ENCODE results near the gene ABHD16B.
A peak's percentile ranks its signal among the peaks of the same experiment; 100 is the strongest.
"Not testable (repeated sequence)": the region's sequence is repeated elsewhere in the genome, so short reads cannot be mapped to it uniquely, and the experiment has no call there.

Gene ABHD16B

DNA sequence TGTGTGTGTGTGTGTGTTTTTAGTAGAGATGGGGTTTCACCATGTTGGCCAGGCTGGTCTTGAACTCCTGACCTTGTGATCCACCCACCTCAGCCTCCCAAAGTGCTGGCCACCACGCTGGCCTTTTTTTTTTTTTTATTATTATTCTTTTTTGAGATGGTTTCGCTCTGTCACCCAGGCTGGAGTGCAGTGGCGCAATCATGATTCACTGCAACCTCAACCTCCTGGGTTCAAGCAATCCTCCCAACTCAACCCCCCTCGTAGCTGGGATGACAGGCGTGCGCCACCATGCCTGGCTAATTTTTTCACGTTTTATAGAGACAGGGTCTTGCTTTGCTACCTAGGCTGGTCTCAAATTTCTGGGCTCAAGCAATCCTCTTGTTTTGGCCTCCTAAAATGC is 12.9 kb downstream of the ABHD16B start:
- not testable (repeated sequence) for H3K9me3 ChIP-seq (ENCODE audit: control insufficient read depth in 5 of 5, low read length in 5 of 5); H3K27me3 ChIP-seq (ENCODE audit: control insufficient read depth in 5 of 5, insufficient read depth in 4 of 5, low read length in 5 of 5); H3K9ac ChIP-seq (ENCODE audit: low read length in 5 of 5); H3K4me3 ChIP-seq (ENCODE audit: low read depth in 1 of 5, low read length in 5 of 5)
- peaks cover 0 to 78% (median 69%) of the 10 kb centered on the region in 5 donors for H3K36me3 ChIP-seq (ENCODE audit: control insufficient read depth in 5 of 5, insufficient read depth in 5 of 5, low read length in 5 of 5)
- H3K4me1 ChIP-seq (ENCODE audit: control insufficient read depth in 5 of 5, insufficient read depth in 5 of 5, low read length in 5 of 5) = peaks cover 0 to 12% (median 0%) of the 10 kb centered on the region in 5 donors
- H3K27ac ChIP-seq (ENCODE audit: low read depth, low read length) = peak overlapping the region; percentile 67

DNA sequence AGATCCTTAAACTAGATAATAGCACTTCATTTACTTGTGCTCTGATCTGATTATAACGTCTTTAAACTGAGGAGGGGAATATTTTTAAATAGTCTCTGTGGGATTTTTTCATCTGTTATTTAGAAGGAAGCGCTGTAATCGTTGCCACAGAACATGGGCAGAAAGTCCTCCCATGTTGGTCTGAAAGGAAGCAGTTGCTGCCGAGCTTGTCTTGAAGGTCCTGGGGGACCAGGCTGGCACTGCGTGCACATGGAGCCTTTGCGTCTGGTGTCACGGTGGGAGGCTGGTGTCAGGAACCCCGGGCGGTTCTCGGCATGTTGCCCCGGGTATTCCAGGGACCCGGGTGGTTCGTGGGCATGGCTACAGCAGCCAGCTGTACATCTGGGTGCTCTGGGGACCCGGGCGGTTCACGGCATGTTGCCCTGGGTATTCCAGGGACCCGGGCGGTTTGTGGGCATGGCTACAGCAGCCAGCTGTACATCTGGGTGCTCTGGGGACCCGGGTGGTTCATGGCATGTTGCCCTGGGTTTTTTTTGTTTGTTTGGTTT is 15.3 kb downstream of the ABHD16B start:
- Histone ChIP-seq H3K27ac (ENCODE audit: low read depth, low read length) (no peak overlapping the region), H3K36me3 (ENCODE audit: control insufficient read depth in 5 of 5, insufficient read depth in 5 of 5, low read length in 5 of 5) (peaks cover 0 to 72% (median 61%) of the 10 kb centered on the region in 5 donors), H3K9me3 (ENCODE audit: control insufficient read depth in 5 of 5, low read length in 5 of 5) (no peaks in the 10 kb centered on the region), H3K4me3 (ENCODE audit: low read depth in 1 of 5, low read length in 5 of 5) (no peak overlapping the region), H3K4me1 (ENCODE audit: control insufficient read depth in 5 of 5, insufficient read depth in 5 of 5, low read length in 5 of 5) (peaks cover 0 to 12% (median 0%) of the 10 kb centered on the region in 5 donors), H3K9ac (ENCODE audit: low read length in 5 of 5) (no peak overlapping the region), H3K27me3 (ENCODE audit: control insufficient read depth in 5 of 5, insufficient read depth in 4 of 5, low read length in 5 of 5) (no peaks in the 10 kb centered on the region)

DNA sequence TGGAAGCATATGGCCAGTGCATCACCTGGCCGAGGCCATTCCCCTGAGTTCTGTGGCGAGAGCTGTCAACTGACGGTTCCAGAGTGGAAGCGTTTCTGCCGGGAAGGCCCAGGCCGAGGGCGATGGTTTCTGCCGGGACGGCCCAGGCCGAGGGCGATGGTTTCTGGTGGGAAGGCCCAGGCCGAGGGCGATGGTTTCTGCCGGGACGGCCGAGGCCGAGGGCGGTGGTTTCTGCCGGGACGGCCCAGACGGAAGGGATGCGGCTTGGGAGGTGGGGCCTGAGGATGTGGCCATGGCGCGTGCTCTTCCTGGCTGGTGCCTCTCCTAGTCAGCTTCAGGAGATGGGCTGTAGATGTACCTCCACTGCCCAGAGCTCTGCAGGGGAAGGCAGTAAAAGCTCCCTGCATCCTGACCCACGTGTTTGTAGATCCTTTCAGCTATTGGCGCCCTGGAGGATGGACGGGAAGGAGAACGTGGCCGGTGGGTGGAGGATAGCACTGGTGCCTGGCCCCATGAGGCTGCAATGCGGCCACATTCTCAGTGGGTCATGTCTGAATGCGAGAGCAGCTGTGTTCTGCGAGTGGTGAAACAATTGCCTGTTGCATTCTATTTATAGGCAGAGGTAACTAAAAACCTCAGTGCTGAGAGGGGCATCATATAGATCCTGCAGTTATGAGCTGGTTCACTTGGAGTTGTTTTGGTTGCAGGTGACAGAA is 16.6 kb downstream of the ABHD16B start:
- Histone ChIP-seq H3K4me3 (ENCODE audit: low read depth in 1 of 5, low read length in 5 of 5) (no peak overlapping the region), H3K27me3 (ENCODE audit: control insufficient read depth in 5 of 5, insufficient read depth in 4 of 5, low read length in 5 of 5) (no peaks in the 10 kb centered on the region), H3K27ac (ENCODE audit: low read depth, low read length) (no peak overlapping the region), H3K9me3 (ENCODE audit: control insufficient read depth in 5 of 5, low read length in 5 of 5) (no peaks in the 10 kb centered on the region), H3K9ac (ENCODE audit: low read length in 5 of 5) (no peak overlapping the region), H3K36me3 (ENCODE audit: control insufficient read depth in 5 of 5, insufficient read depth in 5 of 5, low read length in 5 of 5) (peaks cover 0 to 81% (median 67%) of the 10 kb centered on the region in 5 donors), H3K4me1 (ENCODE audit: control insufficient read depth in 5 of 5, insufficient read depth in 5 of 5, low read length in 5 of 5) (peaks cover 0 to 11% (median 0%) of the 10 kb centered on the region in 5 donors)

DNA sequence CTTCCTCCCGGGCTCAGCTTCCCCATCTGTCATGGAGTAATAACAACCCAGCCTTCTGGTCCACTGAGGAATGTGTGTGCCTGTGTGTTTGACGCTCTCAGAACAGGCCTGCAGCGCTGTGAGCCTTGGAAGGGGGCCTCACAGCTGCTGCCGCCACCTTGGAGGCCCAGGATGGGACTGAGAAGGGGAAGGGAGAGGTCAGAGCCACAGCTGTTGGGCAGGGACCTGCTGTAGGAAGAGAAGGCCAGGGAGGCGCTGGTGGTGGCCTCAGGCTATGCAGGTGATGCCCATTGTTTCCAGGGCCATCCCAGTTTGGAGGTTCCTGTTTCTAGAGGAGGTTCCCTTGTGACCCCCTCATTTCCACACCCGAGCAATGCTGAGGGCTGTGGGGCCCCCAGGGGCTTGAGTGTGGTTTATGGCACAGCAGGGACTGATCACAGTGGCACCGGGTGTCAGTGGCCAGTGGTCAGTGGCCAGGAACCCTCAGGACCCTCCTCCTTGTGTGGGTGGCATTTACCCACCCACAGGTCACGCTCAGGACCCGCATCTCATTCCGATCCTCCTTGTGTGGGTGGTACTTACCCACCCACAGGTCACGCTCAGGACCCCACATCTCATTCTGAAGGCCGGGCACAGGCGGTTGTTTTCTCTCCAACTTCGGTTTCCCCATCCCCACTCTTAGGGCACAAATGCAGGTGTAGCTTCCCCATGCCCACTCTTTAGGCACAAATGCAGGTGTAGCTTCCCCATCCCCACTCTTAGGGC is 17.8 kb downstream of the ABHD16B start:
- Histone ChIP-seq H3K4me1 (ENCODE audit: control insufficient read depth in 5 of 5, insufficient read depth in 5 of 5, low read length in 5 of 5) (peaks cover 0 to 6% (median 0%) of the 10 kb centered on the region in 5 donors), H3K27me3 (ENCODE audit: control insufficient read depth in 5 of 5, insufficient read depth in 4 of 5, low read length in 5 of 5) (no peaks in the 10 kb centered on the region), H3K9me3 (ENCODE audit: control insufficient read depth in 5 of 5, low read length in 5 of 5) (no peaks in the 10 kb centered on the region), H3K27ac (ENCODE audit: low read depth, low read length) (no peak overlapping the region), H3K9ac (ENCODE audit: low read length in 5 of 5) (no peak overlapping the region), H3K4me3 (ENCODE audit: low read depth in 1 of 5, low read length in 5 of 5) (no peak overlapping the region), H3K36me3 (ENCODE audit: control insufficient read depth in 5 of 5, insufficient read depth in 5 of 5, low read length in 5 of 5) (peaks cover 0 to 86% (median 72%) of the 10 kb centered on the region in 5 donors)

DNA sequence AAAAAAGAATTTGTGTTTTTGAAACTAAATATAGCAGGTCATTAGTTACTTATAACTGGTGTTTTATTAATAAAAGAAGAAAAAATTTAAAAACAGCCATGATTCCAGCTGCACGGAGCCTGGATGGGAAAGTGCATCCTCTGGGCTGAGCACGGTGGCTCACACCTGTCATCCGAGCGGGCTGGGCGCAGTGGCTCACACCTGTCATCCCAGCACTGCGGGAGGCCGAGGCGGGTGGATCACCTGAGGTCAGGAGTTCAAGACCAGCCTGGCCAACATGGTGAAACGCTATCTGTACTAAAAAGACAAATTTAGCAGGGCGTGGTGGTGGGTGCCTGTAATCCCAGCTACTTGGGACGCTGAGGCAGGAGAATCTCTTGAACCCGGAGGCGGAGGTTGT is 19.6 kb downstream of the ABHD16B start:
- Histone ChIP-seq H3K36me3 (ENCODE audit: control insufficient read depth in 5 of 5, insufficient read depth in 5 of 5, low read length in 5 of 5) (peaks cover 0 to 88% (median 76%) of the 10 kb centered on the region in 5 donors), H3K4me1 (ENCODE audit: control insufficient read depth in 5 of 5, insufficient read depth in 5 of 5, low read length in 5 of 5) (peaks cover 0 to 10% (median 0%) of the 10 kb centered on the region in 5 donors)
- H3K27me3 ChIP-seq (ENCODE audit: control insufficient read depth in 5 of 5, insufficient read depth in 4 of 5, low read length in 5 of 5); H3K9me3 ChIP-seq (ENCODE audit: control insufficient read depth in 5 of 5, low read length in 5 of 5); H3K4me3 ChIP-seq (ENCODE audit: low read depth in 1 of 5, low read length in 5 of 5); H3K27ac ChIP-seq (ENCODE audit: low read depth, low read length); H3K9ac ChIP-seq (ENCODE audit: low read length in 5 of 5): not testable (repeated sequence)

DNA sequence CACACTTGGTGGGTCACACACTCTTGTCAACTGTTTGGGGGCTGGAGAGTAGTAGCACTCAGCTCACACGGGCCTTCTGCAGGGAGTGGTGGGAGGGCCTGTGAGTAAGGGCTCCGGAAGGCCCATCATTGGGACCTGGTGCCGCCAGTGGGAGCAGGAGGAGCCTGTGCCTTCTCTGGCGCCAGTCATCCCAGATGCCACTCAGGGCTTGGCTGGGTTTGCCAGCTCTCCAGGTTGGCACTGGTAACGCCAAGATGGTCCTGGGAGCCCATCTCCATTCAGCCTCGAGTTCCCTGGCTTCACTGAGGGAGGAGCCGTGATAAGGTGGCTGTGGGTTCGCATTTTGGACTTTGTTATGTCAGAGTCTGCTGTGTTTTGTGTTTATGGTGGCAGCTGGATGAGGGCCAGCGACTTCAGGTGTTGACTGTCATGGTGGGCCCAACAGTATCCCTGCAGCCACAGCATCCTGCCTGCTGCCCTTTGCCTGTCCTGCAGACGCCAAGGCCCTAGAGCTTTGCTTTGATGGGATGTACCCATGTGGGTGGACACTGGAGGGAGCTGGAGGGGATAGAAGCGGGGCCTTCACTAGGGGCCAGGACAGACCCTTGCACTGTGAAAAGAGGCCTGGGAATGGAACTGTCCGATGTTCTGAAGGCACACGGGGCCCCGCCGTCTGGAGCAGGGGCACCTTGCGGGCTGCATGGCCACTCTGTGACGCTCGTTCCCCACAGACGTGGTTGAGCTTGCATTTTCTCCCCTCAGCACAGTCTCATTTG is 20.3 kb downstream of the ABHD16B start:
- peaks cover 0 to 84% (median 71%) of the 10 kb centered on the region in 5 donors for H3K36me3 ChIP-seq (ENCODE audit: control insufficient read depth in 5 of 5, insufficient read depth in 5 of 5, low read length in 5 of 5)
- H3K9me3 ChIP-seq (ENCODE audit: control insufficient read depth in 5 of 5, low read length in 5 of 5) = no peaks in the 10 kb centered on the region

DNA sequence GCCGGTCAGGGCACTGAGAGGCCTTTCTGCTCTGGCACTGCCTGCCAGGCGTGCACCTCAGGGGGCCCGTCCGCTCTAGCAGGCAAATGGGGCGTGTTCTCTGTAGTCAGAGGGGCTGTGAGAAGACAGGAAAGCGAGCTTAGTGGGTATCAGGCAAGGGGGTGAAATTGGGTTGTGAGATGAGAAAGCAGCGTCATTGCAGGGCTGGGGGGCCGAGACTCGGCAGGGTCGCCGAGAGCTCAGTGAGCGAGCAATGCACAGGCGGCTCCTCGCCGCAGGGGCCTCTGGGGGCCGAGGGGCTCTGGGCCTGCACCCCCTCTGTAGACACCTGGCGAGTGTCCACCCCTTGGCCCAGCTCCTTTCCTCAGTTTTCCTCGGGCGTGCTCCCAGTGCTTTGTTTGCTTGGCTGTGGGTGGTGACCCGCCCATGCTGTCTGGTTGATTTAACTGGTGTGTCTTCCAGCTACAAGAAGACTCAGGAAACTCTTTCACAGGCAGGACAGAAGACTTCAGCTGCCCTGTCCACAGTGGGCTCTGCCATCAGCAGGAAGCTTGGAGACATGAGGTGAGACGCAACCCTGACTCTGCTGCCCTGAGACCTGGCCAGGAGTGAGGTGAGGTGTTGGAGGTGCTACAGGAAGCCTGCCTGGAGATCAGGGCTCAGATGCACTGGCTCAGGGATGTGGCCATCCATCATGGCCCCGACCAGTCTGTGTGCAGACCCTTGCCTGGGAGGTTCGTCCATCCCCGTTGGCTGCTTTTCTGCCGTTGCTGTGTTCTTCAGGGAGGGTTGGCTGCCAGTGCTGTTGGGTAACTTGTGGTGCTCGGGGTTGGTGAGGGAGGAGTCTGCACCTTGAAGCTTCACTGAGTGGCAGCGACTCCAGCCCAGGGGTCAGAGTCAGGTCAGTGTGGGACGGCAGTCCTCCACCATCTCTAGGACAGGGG is 21.2 kb downstream of the ABHD16B start:
- Histone ChIP-seq H3K27me3 (ENCODE audit: control insufficient read depth in 5 of 5, insufficient read depth in 4 of 5, low read length in 5 of 5) (no peaks in the 10 kb centered on the region), H3K27ac (ENCODE audit: low read depth, low read length) (no peak overlapping the region), H3K36me3 (ENCODE audit: control insufficient read depth in 5 of 5, insufficient read depth in 5 of 5, low read length in 5 of 5) (peaks cover 0 to 88% (median 74%) of the 10 kb centered on the region in 5 donors), H3K4me3 (ENCODE audit: low read depth in 1 of 5, low read length in 5 of 5) (no peak overlapping the region), H3K9ac (ENCODE audit: low read length in 5 of 5) (no peak overlapping the region), H3K9me3 (ENCODE audit: control insufficient read depth in 5 of 5, low read length in 5 of 5) (no peaks in the 10 kb centered on the region), H3K4me1 (ENCODE audit: control insufficient read depth in 5 of 5, insufficient read depth in 5 of 5, low read length in 5 of 5) (peaks cover 0 to 10% (median 0%) of the 10 kb centered on the region in 5 donors)

More for the DNA sequence above, 20.3 kb downstream of the ABHD16B start:
- Histone ChIP-seq H3K4me3 (ENCODE audit: low read depth in 1 of 5, low read length in 5 of 5) (no peak overlapping the region), H3K27me3 (ENCODE audit: control insufficient read depth in 5 of 5, insufficient read depth in 4 of 5, low read length in 5 of 5) (no peaks in the 10 kb centered on the region), H3K27ac (ENCODE audit: low read depth, low read length) (no peak overlapping the region), H3K9ac (ENCODE audit: low read length in 5 of 5) (no peak overlapping the region), H3K4me1 (ENCODE audit: control insufficient read depth in 5 of 5, insufficient read depth in 5 of 5, low read length in 5 of 5) (peaks cover 0 to 10% (median 0%) of the 10 kb centered on the region in 5 donors)

DNA sequence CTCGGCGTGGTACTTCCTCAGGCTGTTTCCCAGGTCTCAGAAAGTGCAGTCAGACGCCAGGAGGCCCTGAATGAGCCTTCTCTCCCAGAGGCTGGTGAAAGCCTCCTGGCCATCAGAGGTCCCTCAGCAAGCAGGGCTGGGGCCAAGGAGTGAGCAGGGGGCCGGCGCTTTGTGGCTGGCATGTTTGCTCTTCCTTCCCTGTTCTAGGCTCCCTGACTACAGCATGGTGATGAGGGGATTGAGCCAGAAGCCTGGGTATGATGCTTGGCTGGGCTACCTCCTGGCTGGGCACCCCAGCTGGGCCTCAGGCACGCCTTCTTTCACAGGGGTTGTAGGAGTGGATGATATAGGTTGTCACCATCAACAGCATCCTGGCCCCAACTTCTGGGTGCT is 21.9 kb downstream of the ABHD16B start:
- no peak overlapping the region for H3K4me3 ChIP-seq (ENCODE audit: low read depth in 1 of 5, low read length in 5 of 5)
- no peaks in the 10 kb centered on the region for H3K27me3 ChIP-seq (ENCODE audit: control insufficient read depth in 5 of 5, insufficient read depth in 4 of 5, low read length in 5 of 5)
- peaks cover 0 to 10% (median 0%) of the 10 kb centered on the region in 5 donors for H3K4me1 ChIP-seq (ENCODE audit: control insufficient read depth in 5 of 5, insufficient read depth in 5 of 5, low read length in 5 of 5)
- H3K9ac ChIP-seq (ENCODE audit: low read length in 5 of 5) = no peak overlapping the region
- no peaks in the 10 kb centered on the region for H3K9me3 ChIP-seq (ENCODE audit: control insufficient read depth in 5 of 5, low read length in 5 of 5)
- H3K27ac ChIP-seq (ENCODE audit: low read depth, low read length) = no peak overlapping the region
- H3K36me3 ChIP-seq (ENCODE audit: control insufficient read depth in 5 of 5, insufficient read depth in 5 of 5, low read length in 5 of 5) = peaks cover 0 to 88% (median 74%) of the 10 kb centered on the region in 5 donors

All from subcutaneous abdominal adipose tissue (tissue), 5 donors.